GM12875 (cell line): ENCODE data around the gene ROR1.

Experiments used
- H3K4me3 ChIP-seq: one replicate; pipeline ENCODE4 v1.5.1; 2011; ENCODE audit warnings: low read depth, low read length, control low read depth
- TF ChIP-seq, protein P1 (sequence below): IDR thresholded peaks from 2 replicates; pipeline ENCODE4 v1.5.1; 2011; ENCODE audit warnings: low read depth, mild to moderate bottlenecking, control low read depth, inconsistent platforms, low read length, moderate library complexity, borderline replicate concordance; ENCODE audit not compliant: insufficient read depth

The ROR1 gene

DNA sequence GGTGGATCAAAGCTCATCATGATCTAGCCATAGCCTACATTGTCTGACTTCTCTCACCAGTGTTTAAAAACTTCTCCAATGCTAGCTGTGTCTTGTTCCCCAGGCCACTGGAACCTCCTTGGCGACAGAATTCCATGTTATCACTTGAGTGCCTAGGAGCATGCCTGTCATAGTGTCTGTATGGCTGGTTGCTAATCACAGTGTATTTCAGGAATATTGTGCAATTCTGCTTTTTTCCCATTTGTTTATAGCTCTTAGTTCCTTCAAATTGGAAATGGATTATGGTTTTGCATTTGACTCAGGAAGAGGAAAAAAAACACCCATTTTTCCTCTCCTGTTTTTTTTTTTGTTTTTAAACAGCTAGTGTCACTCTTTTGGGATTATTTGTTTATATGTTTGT lies 25.5 kb downstream of the ROR1 start:
- H3K4me3 ChIP-seq, result no peak overlapping the region
- TF ChIP-seq, protein P1, sequence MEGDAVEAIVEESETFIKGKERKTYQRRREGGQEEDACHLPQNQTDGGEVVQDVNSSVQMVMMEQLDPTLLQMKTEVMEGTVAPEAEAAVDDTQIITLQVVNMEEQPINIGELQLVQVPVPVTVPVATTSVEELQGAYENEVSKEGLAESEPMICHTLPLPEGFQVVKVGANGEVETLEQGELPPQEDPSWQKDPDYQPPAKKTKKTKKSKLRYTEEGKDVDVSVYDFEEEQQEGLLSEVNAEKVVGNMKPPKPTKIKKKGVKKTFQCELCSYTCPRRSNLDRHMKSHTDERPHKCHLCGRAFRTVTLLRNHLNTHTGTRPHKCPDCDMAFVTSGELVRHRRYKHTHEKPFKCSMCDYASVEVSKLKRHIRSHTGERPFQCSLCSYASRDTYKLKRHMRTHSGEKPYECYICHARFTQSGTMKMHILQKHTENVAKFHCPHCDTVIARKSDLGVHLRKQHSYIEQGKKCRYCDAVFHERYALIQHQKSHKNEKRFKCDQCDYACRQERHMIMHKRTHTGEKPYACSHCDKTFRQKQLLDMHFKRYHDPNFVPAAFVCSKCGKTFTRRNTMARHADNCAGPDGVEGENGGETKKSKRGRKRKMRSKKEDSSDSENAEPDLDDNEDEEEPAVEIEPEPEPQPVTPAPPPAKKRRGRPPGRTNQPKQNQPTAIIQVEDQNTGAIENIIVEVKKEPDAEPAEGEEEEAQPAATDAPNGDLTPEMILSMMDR, result no peak

DNA sequence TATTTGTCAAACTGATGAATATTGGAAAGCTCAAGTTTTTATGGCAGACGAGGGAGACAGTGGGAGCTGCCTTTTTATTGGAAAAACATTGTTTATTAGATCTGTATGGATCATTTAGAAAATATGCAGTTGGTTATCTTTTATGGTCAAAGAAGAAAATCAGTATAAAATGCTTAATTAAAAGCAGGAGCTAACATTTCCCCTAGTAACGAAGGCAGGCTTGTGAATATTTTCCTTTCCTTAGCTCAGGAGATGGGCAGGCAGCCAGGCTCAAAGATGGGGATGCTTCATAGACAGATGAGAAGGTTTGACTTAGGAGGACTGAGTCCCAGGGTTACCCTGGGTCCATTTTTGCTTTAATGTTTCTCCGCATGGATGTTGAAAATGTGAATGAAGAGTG lies 26.0 kb downstream of the ROR1 start:
- H3K4me3 ChIP-seq, result no peak overlapping the region
- TF ChIP-seq, protein P1, result no peak

DNA sequence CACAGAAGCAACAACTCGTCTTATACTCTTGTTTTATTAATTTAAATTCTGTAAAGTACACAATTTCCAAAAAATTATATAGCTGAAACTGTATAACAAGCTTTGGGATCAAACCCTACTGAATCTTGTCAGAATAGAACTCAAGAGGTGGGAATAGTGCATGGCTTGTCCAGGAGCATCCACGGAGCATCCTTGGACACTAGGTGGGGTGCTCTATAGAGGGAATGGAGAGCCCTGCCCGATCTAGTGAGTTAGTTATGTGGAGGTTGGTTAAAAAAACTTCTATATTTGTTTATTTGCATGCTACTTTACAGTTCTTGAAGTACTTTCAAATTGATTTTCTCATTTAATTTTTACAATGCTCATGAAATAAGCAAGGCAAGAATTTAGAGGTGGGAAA lies 28.3 kb downstream of the ROR1 start:
- TF ChIP-seq, protein P1, result no peak
- H3K4me3 ChIP-seq, result no peak overlapping the region

DNA sequence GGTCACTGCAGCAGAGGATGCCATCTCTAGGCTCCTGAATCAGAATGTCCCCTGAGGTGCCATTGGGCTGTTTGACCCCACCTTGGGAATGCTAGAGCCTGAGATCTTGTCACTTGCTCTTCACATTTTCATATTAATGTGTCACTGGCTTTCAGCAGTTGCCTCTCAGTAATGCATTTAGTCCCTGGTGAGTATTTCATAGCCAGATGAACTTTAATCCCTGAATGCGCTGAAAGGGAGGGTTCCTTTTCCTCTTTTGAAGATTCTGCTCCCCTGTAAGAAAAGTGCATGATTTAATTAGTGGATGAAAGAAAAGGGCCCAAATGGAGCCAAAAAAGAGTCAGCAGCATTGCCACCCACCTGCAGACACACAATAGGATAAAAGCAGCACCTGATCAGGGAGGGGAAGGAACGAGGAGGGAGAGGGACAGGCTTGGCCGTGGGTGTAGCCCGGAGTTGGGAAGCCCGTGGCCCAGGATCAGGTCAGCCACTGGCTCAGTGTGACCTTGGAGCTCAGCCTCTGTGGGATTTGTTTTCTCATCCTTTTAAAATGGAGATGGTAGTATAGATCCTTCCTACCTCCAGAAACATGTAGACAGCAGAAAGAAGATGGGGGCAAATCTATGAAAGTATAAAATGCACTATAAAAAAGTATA lies 31.1 kb downstream of the ROR1 start:
- no peak overlapping the region for H3K4me3 ChIP-seq
- TF ChIP-seq, protein P1, result no peak

DNA sequence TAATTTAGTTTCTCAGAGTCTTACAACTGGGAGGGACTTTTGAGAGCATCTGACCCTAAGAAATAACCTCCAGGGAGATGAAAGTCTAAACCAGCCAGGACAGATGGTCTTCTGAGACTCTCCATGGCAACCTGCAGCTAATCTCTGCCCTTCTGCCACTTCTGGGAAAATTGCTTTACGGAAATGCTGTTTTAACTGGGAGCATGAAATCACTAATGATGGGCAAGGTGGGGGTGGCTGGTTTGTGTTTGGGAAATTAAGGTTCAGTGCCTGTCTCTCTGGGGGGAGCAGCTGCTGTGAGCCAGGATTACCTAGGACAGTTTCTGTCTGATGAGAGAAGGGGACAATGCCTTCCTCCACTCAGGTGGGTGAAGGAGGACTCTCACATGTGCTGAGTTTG lies 33.2 kb downstream of the ROR1 start:
- TF ChIP-seq, protein P1, result no peak
- no peak overlapping the region for H3K4me3 ChIP-seq

DNA sequence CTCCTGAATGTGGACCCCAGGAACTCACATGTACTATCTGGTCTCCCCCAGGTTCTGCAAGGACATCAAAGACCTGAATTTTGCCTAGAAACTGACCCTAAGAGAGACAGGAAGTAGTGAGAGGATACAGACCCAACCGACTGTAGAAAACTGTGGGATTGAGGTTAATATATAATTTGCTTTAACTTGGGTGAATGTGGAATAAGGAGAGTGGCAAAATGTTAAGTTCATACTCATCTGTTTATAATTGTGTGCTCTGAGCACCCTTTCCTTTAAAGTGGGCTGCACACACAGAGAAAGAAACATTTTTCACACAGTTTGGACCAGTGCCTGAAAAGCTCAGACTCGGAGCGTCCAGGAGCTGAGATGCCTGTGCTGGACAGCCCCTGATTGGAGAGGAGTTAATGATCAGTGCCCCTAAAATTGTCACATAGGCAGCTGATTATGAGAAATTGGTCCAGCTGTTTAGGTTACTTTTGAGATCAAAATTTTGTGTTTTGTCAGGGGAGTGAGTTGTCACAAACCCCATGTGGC lies 37.2 kb downstream of the ROR1 start:
- TF ChIP-seq, protein P1, result no peak
- H3K4me3 ChIP-seq, result no peak overlapping the region

DNA sequence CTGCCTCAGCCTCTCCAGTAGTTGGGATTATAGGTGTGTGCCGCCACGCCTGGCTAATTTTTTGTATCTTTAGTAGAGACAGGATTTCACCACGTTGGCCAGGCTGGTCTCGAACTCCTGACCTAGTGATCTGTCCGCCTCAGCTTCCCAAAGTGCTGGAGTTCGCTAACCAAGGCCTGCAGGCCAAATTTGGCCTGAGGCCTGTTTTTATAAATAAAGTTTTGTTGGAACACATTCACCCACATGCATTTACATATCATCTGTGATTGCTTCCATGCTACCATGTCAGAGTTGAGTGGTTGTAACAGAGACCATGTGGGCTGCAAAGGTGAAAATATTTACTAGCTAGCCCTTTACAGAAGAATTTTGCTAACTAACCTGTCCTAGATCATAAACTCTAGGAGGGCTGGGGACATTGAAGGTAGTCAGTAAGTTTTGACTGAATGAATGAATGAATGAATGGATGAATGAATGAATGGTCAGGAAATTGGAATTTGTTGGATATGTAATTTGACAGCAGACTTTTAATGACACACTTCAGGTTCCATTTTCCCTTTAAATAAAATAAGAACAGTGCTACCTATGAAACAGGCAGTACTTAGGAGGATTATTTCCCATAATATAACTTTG lies 38.4 kb downstream of the ROR1 start:
- no peak overlapping the region for H3K4me3 ChIP-seq
- TF ChIP-seq, protein P1, result no peak
